Tibial artery (tissue), 4 donors: ENCODE measurements around the gene GUSB.
"Not testable (repeated sequence)": the region's sequence is repeated elsewhere in the genome, so short reads cannot be mapped to it uniquely, and the experiment has no call there.

ENCODE experiments used
- DNase-seq, 2 donors: peaks; one replicate each; pipeline ENCODE4 v3.0.0-alpha.2; 2019
- H3K27ac ChIP-seq, 2 donors: fragments of 200-600 bp; sonication (generic) in 1 of 2; 1 replicate in 1 of 2; 2 replicates in 1 of 2; pipeline ENCODE4 v1.5.1; 2018 to 2019; ENCODE audit warnings: mild to moderate bottlenecking in 1 of 2
- H3K27me3 ChIP-seq, 2 donors: fragments of 200-600 bp; sonication (generic) in 1 of 2; one replicate each; pipeline versions ENCODE4 v1.5.1 to v1.6.0; 2016 to 2019
- H3K36me3 ChIP-seq, 3 donors: fragments of 200-600 bp; sonication (generic) in 2 of 3; one replicate each; pipeline ENCODE4 v1.5.1; 2016 to 2019; ENCODE audit warnings: mild to moderate bottlenecking in 2 of 3
- H3K4me1 ChIP-seq, 4 donors: fragments of 200-600 bp; sonication (generic) in 2 of 4; 1 replicate in 3 of 4; 2 replicates in 1 of 4; pipeline ENCODE4 v1.5.1; 2016 to 2019
- H3K4me3 ChIP-seq, 2 donors: fragments of 200-600 bp; sonication (generic) in 1 of 2; 1 replicate in 1 of 2; 2 replicates in 1 of 2; pipeline ENCODE4 v1.5.1; 2018 to 2019; ENCODE audit warnings: mild to moderate bottlenecking in 2 of 2
- H3K9me3 ChIP-seq, 3 donors: fragments of 200-600 bp; sonication (generic) in 1 of 3; one replicate each; pipeline ENCODE4 v1.5.1; 2016 to 2019
- intact Hi-C: fragments of 100-400 bp; cut with DNase I; formaldehyde crosslinking; loops from one replicate; pipeline ENCODE4 v1.15.0; 2023; ENCODE audit warnings: low total_unique reads
- TF ChIP-seq, protein P1 (sequence below), 2 experiments: fragments of 200-600 bp in 1 of 2; fragments of 450-650 bp in 1 of 2; IDR thresholded peaks; one replicate each; pipeline ENCODE4 v1.5.1; 2017 to 2019; ENCODE audit warnings: antibody characterized with exemption in 2 of 2, mild to moderate bottlenecking in 1 of 2, moderate library complexity in 1 of 2

The GUSB gene

DNA sequence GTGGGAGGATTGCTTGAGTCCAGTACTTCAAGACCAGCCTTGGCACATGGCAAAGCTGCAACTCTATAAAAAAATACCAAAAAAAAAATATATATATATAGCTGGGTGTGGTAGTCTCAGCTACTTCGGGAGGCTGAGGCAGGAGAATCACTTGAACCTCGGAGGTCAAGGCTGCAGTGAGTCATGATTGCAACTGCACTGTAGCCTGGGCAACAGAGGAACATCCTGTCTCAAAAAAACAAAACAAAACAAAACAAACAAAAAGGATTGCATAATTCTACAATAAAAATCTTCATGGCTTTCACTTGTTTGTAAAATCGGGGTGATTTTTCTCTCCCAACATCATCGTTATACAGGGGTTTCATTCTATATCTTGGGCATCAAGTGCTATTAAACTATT, 35.1 kb downstream of the GUSB start:
- Histone ChIP-seq H3K36me3 (no peaks in the 10 kb centered on the region), H3K4me1 (peaks cover 0 to 13% (median 0%) of the 10 kb centered on the region in 4 donors), H3K4me3 (no peak overlapping the region), H3K9me3 (no peaks in the 10 kb centered on the region), H3K27me3 (no peaks in the 10 kb centered on the region), H3K27ac (no peak overlapping the region)
- TF ChIP-seq, protein P1, sequence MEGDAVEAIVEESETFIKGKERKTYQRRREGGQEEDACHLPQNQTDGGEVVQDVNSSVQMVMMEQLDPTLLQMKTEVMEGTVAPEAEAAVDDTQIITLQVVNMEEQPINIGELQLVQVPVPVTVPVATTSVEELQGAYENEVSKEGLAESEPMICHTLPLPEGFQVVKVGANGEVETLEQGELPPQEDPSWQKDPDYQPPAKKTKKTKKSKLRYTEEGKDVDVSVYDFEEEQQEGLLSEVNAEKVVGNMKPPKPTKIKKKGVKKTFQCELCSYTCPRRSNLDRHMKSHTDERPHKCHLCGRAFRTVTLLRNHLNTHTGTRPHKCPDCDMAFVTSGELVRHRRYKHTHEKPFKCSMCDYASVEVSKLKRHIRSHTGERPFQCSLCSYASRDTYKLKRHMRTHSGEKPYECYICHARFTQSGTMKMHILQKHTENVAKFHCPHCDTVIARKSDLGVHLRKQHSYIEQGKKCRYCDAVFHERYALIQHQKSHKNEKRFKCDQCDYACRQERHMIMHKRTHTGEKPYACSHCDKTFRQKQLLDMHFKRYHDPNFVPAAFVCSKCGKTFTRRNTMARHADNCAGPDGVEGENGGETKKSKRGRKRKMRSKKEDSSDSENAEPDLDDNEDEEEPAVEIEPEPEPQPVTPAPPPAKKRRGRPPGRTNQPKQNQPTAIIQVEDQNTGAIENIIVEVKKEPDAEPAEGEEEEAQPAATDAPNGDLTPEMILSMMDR (IDR thresholded peaks at IDR 0.05) = no peak
- intact Hi-C loops = no loop called here
- DNase-seq = peak in 1 of 2 donors; percentile 41

DNA sequence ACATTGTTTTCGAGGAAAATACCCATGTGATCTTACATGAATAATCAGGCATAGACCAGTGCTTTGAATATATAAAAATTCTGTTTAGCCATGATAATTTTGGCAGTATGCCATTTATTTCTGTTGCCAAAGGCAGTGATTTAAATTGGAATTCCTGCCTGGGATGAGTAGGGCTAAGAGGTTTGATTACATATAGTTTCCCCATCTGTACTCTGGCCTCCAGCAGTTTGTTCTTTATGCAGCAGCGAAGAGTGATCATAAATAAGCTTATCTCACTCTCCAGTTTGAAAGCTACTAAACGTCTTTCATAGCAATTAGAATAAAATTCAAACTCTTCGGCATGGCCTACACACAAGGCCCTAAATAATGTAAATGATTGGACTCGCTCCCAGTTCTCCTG, 36.2 kb downstream of the GUSB start:
- H3K9me3 ChIP-seq, H3K27ac ChIP-seq, intact Hi-C loops, H3K4me3 ChIP-seq, DNase-seq, H3K27me3 ChIP-seq, H3K36me3 ChIP-seq: not testable (repeated sequence)
- peaks cover 0 to 19% (median 0%) of the 10 kb centered on the region in 4 donors for H3K4me1 ChIP-seq

GRCh38 chr7:65938336-65938895, 43.6 kb downstream of the GUSB start:
- peaks cover 0 to 16% (median 0%) of the 10 kb centered on the region in 4 donors for H3K4me1 ChIP-seq
- H3K27me3 ChIP-seq = no peaks in the 10 kb centered on the region
- H3K27ac ChIP-seq = no peak overlapping the region
- intact Hi-C loops = no loop called here
- H3K36me3 ChIP-seq = no peaks in the 10 kb centered on the region
- no peak for DNase-seq
- no peak overlapping the region for H3K4me3 ChIP-seq
- peaks cover 0 to 4% (median 0%) of the 10 kb centered on the region in 3 donors for H3K9me3 ChIP-seq
- TF ChIP-seq, protein P1 (IDR thresholded peaks at IDR 0.05) = no peak

- no peak overlapping the region for H3K4me3 ChIP-seq
- peaks cover 0 to 16% (median 0%) of the 10 kb centered on the region in 4 donors for H3K4me1 ChIP-seq
- TF ChIP-seq, protein P1 (IDR thresholded peaks at IDR 0.05) = no peak
- peaks cover 0 to 4% (median 0%) of the 10 kb centered on the region in 3 donors for H3K9me3 ChIP-seq
- intact Hi-C loops = no loop called here
- DNase-seq = no peak
- H3K27ac ChIP-seq = no peak overlapping the region
- no peaks in the 10 kb centered on the region for H3K36me3 ChIP-seq
- no peaks in the 10 kb centered on the region for H3K27me3 ChIP-seq
Measured at GRCh38 chr7:65937296-65937695, 44.7 kb downstream of the GUSB start.

- Histone ChIP-seq H3K36me3 (no peaks in the 10 kb centered on the region), H3K27me3 (no peaks in the 10 kb centered on the region)
- intact Hi-C loops = no loop called here
Measured at GRCh38 chr7:65931685-65932084, 50.3 kb downstream of the GUSB start.

More at GRCh38 chr7:65931685-65932084, 50.3 kb downstream of the GUSB start:
- no peak overlapping the region for H3K4me3 ChIP-seq
- H3K4me1 ChIP-seq = no peaks in the 10 kb centered on the region
- TF ChIP-seq, protein P1 (IDR thresholded peaks at IDR 0.05) = no peak
- H3K9me3 ChIP-seq = peaks cover 0 to 4% (median 0%) of the 10 kb centered on the region in 3 donors
- no peak for DNase-seq
- no peak overlapping the region for H3K27ac ChIP-seq
